Astrocyte of the spinal cord (primary cell): ENCODE data around the gene CAPN7.
"Not testable (repeated sequence)": the region's sequence is repeated elsewhere in the genome, so short reads cannot be mapped to it uniquely, and the experiment has no call there.

Experiments used
- DNase-seq: peaks from one replicate; pipeline ENCODE4 v3.0.0; 2011; ENCODE audit warnings: low read depth, low spot score
- H3K4me3 ChIP-seq: 2 replicates; pipeline ENCODE4 v1.5.1; 2011; ENCODE audit warnings: low read depth, mild to moderate bottlenecking, low read length, moderate library complexity
- CTCF ChIP-seq: IDR thresholded peaks from 2 replicates; pipeline ENCODE4 v1.5.1; 2012; ENCODE audit warnings: low read depth, mild to moderate bottlenecking, low read length, inconsistent platforms
- in situ Hi-C: cut with HindIII; loops from 2 replicates; pipeline ENCODE4 v1.10.0; 2017; ENCODE audit warnings: low sequenced_read_pairs

Gene CAPN7

GRCh38 chr3:15205934-15206661, at the start of gene CAPN7:
CAPN7 (plus strand) TSS chr3:15206246; CDS start chr3:15206496, 250 bp downstream.
- peak; percentile 93 for DNase-seq
- in situ Hi-C loops, result no loop called here
- TF ChIP-seq CTCF, result peak; percentile 39
- H3K4me3 ChIP-seq, result peak within 1 kb of the TSS; percentile 96

GRCh38 chr3:15157441-15157840, 48.6 kb upstream of the CAPN7 start:
- in situ Hi-C loops, result no loop called here
- no peak for TF ChIP-seq CTCF
- no peak overlapping the region for H3K4me3 ChIP-seq
- no peak for DNase-seq

GRCh38 chr3:15159501-15160136, 46.4 kb upstream of the CAPN7 start:
- no peak for DNase-seq
- in situ Hi-C loops, result no loop called here
- no peak overlapping the region for H3K4me3 ChIP-seq
- TF ChIP-seq CTCF, result no peak

GRCh38 chr3:15160662-15161061, 45.4 kb upstream of the CAPN7 start:
- DNase-seq, result no peak
- in situ Hi-C loops, result no loop called here
- H3K4me3 ChIP-seq, result no peak overlapping the region
- TF ChIP-seq CTCF, result no peak

GRCh38 chr3:15161133-15161532, 44.9 kb upstream of the CAPN7 start:
- DNase-seq, result no peak
- no peak for TF ChIP-seq CTCF
- in situ Hi-C loops, result no loop called here
- no peak overlapping the region for H3K4me3 ChIP-seq

GRCh38 chr3:15163656-15164055, 42.4 kb upstream of the CAPN7 start:
- in situ Hi-C loops, result not testable (repeated sequence)

GRCh38 chr3:15164340-15164739, 41.7 kb upstream of the CAPN7 start:
- no peak overlapping the region for H3K4me3 ChIP-seq
- in situ Hi-C loops, result no loop called here
- DNase-seq, result no peak
- no peak for TF ChIP-seq CTCF

More at GRCh38 chr3:15163656-15164055, 42.4 kb upstream of the CAPN7 start:
- H3K4me3 ChIP-seq, DNase-seq: not testable (repeated sequence)
